IPS-18a (cell line): Measurements from ENCODE around the gene WDR4.
A peak's percentile ranks its signal among the peaks of the same experiment; 100 is the strongest.
"Not testable (repeated sequence)": the region's sequence is repeated elsewhere in the genome, so short reads cannot be mapped to it uniquely, and the experiment has no call there.

ENCODE experiments used
- H3K27ac ChIP-seq: one replicate; pipeline ENCODE4 v1.5.1; 2013; ENCODE audit warnings: low read length
- H3K27me3 ChIP-seq: one replicate; pipeline ENCODE4 v1.6.1; 2013; ENCODE audit warnings: mild to moderate bottlenecking, low read length; ENCODE audit not compliant: control insufficient read depth, insufficient read depth
- H3K36me3 ChIP-seq: one replicate; pipeline ENCODE4 v1.6.1; 2013; ENCODE audit warnings: low read depth, low read length; ENCODE audit not compliant: control insufficient read depth
- H3K4me1 ChIP-seq: one replicate; pipeline ENCODE4 v1.6.1; 2013; ENCODE audit warnings: low read depth, low read length; ENCODE audit not compliant: control insufficient read depth
- H3K4me3 ChIP-seq: one replicate; pipeline ENCODE4 v1.5.1; 2013; ENCODE audit warnings: low read length
- H3K9ac ChIP-seq: one replicate; pipeline ENCODE4 v1.6.1; 2013; ENCODE audit warnings: mild to moderate bottlenecking, low read length, moderate library complexity
- H3K9me3 ChIP-seq: one replicate; pipeline ENCODE4 v1.6.1; 2013; ENCODE audit warnings: low read depth, low read length; ENCODE audit not compliant: control insufficient read depth

The WDR4 gene, protein sequence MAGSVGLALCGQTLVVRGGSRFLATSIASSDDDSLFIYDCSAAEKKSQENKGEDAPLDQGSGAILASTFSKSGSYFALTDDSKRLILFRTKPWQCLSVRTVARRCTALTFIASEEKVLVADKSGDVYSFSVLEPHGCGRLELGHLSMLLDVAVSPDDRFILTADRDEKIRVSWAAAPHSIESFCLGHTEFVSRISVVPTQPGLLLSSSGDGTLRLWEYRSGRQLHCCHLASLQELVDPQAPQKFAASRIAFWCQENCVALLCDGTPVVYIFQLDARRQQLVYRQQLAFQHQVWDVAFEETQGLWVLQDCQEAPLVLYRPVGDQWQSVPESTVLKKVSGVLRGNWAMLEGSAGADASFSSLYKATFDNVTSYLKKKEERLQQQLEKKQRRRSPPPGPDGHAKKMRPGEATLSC

DNA sequence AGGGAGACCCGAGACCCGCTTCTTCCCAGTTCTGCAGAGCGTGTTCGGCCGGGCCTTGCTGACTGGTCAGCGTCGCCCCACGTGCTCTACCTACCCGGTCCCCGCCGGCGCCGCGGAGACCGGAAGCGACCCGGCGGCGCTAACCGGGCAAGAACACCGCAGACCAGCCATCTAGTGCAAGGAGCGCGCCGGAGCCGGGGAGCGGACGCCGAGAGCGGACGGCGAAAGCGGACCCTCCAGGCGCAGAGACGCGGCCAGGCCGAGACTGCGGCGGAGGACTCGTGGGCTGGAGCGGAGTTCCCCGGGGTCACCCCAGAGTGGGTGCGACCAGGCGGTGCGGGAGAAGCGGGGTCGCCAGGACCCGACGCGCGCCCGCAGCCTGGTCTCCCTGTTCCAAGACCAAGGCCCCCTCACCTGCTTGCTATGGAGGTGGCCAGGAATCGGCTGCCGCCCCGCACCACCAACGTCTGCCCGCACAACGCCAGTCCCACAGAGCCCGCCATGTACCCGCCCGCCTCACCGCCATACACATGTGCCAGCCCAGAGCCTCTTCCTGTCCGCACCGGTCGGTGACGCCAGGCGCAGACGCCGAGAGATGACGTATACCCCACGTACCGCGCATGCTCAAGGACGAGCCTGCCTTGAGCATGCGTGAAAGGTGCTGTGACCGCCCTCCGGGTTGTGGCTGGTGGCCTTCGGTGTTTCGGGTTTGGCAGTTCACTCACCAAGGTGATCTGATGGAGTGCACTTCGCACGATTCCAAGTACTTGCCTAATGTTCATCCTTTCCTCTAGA lies at the start of gene WDR4:
TSS of gene WDR4 (minus strand) at position 547 of the 795 bp plus-strand sequence. CDS start at position 503, 44 bp downstream.
- Histone ChIP-seq H3K4me1 (peaks cover 5% of the 10 kb centered on the region), H3K4me3 (peak within 1 kb of the TSS; percentile 92), H3K9me3 (no peaks in the 10 kb centered on the region), H3K9ac (peak within 1 kb of the TSS; percentile 94), H3K27me3 (no peaks in the 10 kb centered on the region), H3K27ac (peak within 1 kb of the TSS; percentile 36), H3K36me3 (peaks cover 7% of the 10 kb centered on the region)

DNA sequence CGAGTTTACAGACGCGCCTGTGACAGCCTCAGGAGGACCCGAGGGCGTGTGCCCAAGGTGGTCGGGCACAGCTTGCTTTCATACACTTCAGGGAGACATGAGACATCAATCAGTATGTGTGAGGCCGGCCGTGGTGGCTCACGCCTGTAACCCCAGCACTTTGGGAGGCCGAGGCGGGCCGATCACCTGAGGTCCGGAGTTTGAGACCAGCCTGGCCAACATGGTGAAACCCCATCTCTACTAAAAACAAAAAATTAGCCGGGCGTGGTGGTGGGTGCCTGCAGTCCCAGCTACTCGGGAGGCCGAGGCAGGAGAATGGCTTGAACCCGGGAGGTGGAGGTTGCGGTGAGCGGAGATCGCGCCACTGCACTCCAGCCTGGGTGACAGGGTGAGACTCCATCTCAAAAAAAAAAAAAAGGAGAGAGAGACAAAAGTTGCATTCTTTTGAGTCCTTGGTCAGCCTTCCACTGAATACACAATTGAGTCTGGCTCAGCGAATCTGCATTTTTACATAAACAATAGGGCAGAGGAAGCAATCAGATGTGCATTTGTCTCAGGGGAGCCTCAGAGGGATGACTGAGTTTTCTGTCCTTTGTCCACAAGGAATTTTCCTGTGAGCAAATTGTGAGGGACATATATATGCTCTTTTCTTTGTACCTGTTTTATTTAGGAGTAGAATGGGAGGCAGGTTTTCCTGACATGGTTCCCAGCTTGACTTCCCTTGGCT lies 48.3 kb upstream of the WDR4 start:
- not testable (repeated sequence) for H3K9ac ChIP-seq, H3K36me3 ChIP-seq, H3K9me3 ChIP-seq, H3K27ac ChIP-seq, H3K27me3 ChIP-seq, H3K4me3 ChIP-seq
- peaks cover 21% of the 10 kb centered on the region for H3K4me1 ChIP-seq

DNA sequence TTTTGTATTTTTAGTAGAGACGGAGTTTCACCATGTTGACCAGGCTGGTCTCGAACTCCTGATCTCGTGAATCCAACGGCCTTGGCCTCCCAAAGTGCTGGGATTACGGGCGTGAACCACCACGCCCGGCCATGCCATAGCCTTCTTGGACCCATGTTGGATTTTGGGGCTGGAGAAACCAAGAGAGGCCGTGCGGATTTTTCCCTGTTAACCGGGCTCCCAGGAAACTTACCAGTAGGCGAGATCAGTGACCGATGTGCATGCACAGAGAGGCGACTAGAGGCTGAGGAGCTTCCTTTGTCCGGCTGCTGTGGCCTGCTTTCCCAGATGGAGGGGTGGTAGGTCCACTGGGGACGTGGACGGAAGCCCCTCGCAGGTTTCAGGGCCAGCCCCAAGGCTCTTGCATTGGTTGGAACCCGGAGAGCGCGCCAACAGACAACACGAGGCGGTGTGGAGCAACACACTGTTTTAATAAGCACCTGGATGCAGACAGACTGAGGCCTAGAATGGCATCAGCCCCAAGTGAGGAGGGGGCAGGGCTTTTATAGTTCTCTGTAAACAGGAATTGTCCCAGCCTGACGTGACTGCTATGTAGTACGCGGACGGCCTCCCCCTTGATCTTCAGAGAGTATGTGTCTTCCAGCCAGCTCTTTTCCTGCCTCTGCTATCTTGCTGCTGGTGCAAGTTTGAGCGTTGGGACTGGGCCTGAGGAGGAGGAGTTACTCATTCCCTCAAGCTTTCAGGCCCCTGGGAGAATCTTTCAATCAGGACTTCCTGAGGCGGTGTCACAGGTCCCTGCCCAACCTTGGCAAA lies 46.0 kb upstream of the WDR4 start, which contains the start of gene ERVH48-1:
TSS of gene ERVH48-1 (minus strand) at position 517 of the 813 bp plus-strand sequence. CDS start 6,624 bp downstream, outside the sequence.
- Histone ChIP-seq H3K9me3 (no peaks in the 10 kb centered on the region), H3K9ac (peak within 1 kb of the TSS; percentile 55), H3K27ac (peak within 1 kb of the TSS; percentile 65), H3K36me3 (no peaks in the 10 kb centered on the region), H3K4me1 (peaks cover 15% of the 10 kb centered on the region), H3K4me3 (no peak within 1 kb of the TSS), H3K27me3 (no peaks in the 10 kb centered on the region)

- no peaks in the 10 kb centered on the region for H3K9me3 ChIP-seq
- peaks cover 15% of the 10 kb centered on the region for H3K4me1 ChIP-seq
- H3K27me3 ChIP-seq: no peaks in the 10 kb centered on the region
- no peaks in the 10 kb centered on the region for H3K36me3 ChIP-seq
- H3K27ac ChIP-seq: peak overlapping the region; percentile 65
- H3K9ac ChIP-seq: peak overlapping the region; percentile 55
- no peak overlapping the region for H3K4me3 ChIP-seq
These were observed 45.1 kb upstream of the WDR4 start for GRCh38 chr21:42924433-42924751.

DNA sequence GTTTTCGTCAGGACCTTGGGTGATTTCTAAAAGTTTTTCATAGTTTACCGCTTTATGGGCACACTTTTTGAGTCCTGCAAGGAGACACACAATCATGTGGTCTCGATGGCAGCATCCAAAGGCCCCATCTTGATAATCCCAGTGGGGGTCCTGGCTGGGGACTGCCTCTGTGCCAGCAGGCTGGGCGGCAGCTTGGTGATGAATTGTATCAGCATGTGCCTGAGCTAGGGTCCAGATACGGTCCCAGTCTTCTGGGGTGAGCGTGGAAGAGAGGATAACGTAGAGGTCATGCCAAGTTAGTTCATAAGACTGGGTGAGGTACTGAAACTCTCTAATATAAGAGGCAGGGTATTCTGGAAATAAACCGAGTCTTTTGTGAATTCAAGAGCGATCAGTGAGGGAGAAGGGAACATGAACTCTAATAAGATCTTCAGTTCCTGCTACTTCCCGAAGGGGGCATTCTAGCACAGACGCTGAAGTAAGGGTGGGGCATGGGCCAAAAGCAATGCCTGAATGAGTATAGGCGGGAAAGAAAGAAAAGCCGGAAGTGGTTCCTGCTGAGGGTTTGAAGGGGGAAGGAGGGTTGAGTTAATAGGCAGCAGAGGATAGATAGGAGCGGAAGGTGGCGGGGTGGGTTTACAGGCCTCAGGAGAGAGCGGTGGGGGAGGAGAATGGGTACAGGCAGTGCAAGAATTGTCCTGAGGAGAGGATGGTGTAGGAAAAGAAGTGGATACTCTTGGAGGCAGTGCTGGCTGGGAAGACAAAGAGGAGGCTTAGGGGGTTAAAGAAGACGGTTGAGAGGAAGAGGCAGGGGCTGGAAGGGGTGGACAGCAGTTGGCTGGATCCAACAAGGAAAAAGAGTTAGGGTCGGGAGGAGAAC lies 44.5 kb upstream of the WDR4 start:
- no peaks in the 10 kb centered on the region for H3K9me3 ChIP-seq
- peak overlapping the region; percentile 65 for H3K27ac ChIP-seq
- peaks cover 15% of the 10 kb centered on the region for H3K4me1 ChIP-seq
- no peaks in the 10 kb centered on the region for H3K36me3 ChIP-seq
- peak overlapping the region; percentile 55 for H3K9ac ChIP-seq
- no peak overlapping the region for H3K4me3 ChIP-seq
- H3K27me3 ChIP-seq: no peaks in the 10 kb centered on the region

DNA sequence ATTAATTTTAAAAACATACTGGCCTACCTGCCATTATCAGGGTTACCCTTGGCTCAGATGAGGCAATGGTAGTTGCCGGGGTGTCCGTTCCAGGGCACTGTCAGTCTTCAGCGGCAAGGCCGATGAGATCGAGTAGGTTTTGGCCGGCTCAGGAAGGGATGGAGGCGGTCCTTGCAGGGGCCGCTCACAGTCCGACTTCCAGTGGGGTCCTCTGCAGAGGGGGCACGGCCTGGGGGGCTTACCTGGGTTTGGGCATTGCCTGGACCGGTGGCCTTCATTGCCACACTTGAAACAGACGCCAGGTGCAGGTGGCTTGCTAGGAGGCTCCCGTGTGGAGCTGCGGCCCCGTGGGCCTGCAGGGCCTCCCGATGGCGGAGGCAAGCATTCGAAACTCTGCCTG lies 43.6 kb upstream of the WDR4 start:
- Histone ChIP-seq H3K9ac (no peak overlapping the region), H3K4me3 (no peak overlapping the region), H3K36me3 (no peaks in the 10 kb centered on the region), H3K9me3 (no peaks in the 10 kb centered on the region), H3K27ac (no peak overlapping the region), H3K4me1 (peaks cover 15% of the 10 kb centered on the region), H3K27me3 (no peaks in the 10 kb centered on the region)

GRCh38 chr21:42921927-42922326 lies 42.6 kb upstream of the WDR4 start:
- H3K27me3 ChIP-seq: no peaks in the 10 kb centered on the region
- H3K9ac ChIP-seq: no peak overlapping the region
- H3K27ac ChIP-seq: no peak overlapping the region
- H3K4me3 ChIP-seq: no peak overlapping the region
- peaks cover 11% of the 10 kb centered on the region for H3K4me1 ChIP-seq
- H3K9me3 ChIP-seq: no peaks in the 10 kb centered on the region
- no peaks in the 10 kb centered on the region for H3K36me3 ChIP-seq

GRCh38 chr21:42918291-42918690 lies 39.0 kb upstream of the WDR4 start:
- Histone ChIP-seq H3K4me3 (no peak overlapping the region), H3K4me1 (no peaks in the 10 kb centered on the region)

GRCh38 chr21:42913476-42913875 lies 34.1 kb upstream of the WDR4 start:
- H3K9ac ChIP-seq: no peak overlapping the region
- no peak overlapping the region for H3K27ac ChIP-seq
- peaks cover 20% of the 10 kb centered on the region for H3K36me3 ChIP-seq

More at GRCh38 chr21:42918291-42918690, 39.0 kb upstream of the WDR4 start:
- Histone ChIP-seq H3K9ac (no peak overlapping the region), H3K27me3 (no peaks in the 10 kb centered on the region), H3K36me3 (no peaks in the 10 kb centered on the region), H3K27ac (no peak overlapping the region), H3K9me3 (no peaks in the 10 kb centered on the region)

DNA sequence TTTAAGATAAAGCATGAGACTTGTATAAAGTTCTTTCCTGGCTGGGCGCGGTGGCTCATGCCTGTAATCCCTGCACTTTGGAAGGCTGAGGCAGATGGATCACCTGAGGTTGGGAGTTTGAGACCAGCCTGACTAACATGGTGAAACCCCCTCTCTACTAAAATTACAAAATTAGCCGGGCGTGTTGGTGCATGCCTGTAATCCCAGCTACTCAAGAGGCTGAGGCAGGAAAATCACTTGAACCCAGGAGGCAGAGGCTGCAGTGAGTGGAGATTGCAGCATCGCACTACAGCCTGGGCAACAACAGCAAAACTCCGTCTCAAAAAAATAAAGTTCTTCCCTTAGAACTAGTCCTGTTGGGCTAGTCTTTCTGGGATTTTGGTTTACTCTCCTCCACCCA lies 32.6 kb upstream of the WDR4 start:
- peaks cover 23% of the 10 kb centered on the region for H3K36me3 ChIP-seq
- not testable (repeated sequence) for H3K9ac ChIP-seq, H3K4me3 ChIP-seq, H3K27me3 ChIP-seq, H3K4me1 ChIP-seq, H3K27ac ChIP-seq, H3K9me3 ChIP-seq

More at GRCh38 chr21:42913476-42913875, 34.1 kb upstream of the WDR4 start:
- Histone ChIP-seq H3K9me3 (no peaks in the 10 kb centered on the region), H3K4me1 (no peaks in the 10 kb centered on the region), H3K27me3 (no peaks in the 10 kb centered on the region), H3K4me3 (no peak overlapping the region)
